Left ventricle myocardium superior (tissue), 1 donor: ENCODE measurements around the gene MAD1L1. TPM values are rescaled to one million over a fixed set of nuclear protein-coding genes. Genes with fewer than 3 reads are reported as not detected.

ENCODE experiments used
- ATAC-seq: fragments of 200-7000 bp; cut with Tn5 transposase; one replicate; pipeline ENCODE4 v1.9.1; 2020; ENCODE audit warnings: mild to moderate bottlenecking, moderate library complexity
- DNase-seq: peaks from one replicate; pipeline ENCODE4 v3.0.0-alpha.2; 2020
- intact Hi-C: fragments of 100-400 bp; cut with micrococcal nuclease; formaldehyde crosslinking; loops from one replicate; pipeline ENCODE4 v1.11.0; 2022
- total RNA-seq: library from RNA; stranded (reverse); fragmentation: NEBNext Ultra II Directional; extraction: Animal tissue kit (Norgen Biotek cat#: 25700); gene quantifications from one replicate; pipeline ENCODE4 v1.2.1, GENCODE V29; 2021
- donor health status: DM: no; HTN: yes; CAD: no; lungs with severe emphysema.

The MAD1L1 gene
- total RNA-seq, 1 donor from 2014 or later: 19.1 TPM

DNA sequence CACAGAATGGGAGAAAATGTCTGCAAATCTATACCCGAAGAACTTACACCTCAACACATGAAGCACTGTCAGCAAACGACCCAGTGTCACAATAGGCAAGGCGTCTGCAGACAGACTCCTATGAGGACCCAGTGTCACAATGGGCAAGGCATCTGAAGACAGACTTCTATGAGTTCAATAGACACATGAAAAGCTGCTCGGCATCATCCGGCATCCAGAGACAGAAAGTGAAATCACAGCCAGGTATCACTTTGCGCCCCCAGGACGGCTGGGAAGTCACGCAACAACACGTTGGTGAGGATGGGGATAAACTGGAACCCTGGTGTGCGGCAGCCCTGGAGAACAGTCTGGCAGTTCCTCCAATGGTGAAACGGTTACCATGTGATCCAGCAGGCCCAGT, 289.4 kb downstream of the MAD1L1 start:
- DNase-seq (peak; percentile 6), ATAC-seq (no peak)
- intact Hi-C loops: no loop called here

DNA sequence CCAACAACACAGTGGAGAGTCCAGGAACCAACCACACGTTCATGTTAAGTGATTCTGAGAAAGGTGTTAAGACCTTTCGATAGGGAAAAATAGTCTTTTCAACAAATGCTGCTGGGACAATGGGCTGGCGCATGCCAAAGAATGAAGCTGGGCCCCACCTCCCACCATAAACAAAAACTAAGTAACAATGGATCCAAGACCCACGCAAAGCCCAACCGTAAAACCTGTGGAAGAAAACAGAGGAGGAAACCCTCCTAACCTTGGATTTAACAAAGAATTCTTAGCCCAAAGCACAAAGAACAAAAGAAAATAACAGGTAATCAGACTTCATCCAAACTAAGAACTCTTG, 289.8 kb downstream of the MAD1L1 start:
- ATAC-seq: no peak
- intact Hi-C loops: no loop called here
- no peak for DNase-seq

DNA sequence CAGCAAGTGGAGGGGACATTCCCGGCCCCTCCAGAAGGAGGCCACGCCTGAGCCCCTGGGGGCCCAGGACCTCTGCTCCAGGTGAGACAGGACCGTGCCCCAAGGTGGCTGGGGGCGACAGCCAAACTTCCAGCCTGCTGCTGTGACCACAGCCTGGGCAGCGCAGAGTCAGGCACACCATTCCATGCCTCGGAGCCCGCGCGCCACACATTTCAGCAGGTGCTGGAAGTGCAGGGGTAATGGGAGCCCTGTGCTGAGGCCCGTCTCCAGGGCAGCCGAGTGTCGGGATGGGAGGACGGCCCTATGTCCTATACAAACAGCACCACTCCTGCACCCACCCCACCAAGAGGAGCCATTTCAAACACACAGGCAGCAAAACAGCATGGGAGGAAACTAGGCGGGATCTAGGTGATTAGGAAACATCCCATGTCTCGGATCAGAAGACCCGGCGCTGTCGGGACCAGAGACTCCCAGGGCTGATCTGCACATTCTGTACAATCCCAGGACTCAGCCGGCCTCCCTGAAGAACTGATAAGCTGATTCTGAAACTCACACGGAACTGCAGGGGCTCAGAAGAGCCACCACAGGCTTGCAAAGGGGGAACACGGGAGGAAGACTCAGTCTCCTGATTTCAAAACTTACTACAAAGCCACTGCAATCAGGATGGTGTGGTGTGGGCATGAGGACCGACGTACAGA, 290.4 kb downstream of the MAD1L1 start:
- intact Hi-C loops: no loop called here
- ATAC-seq: no peak
- peak; percentile 21 for DNase-seq

DNA sequence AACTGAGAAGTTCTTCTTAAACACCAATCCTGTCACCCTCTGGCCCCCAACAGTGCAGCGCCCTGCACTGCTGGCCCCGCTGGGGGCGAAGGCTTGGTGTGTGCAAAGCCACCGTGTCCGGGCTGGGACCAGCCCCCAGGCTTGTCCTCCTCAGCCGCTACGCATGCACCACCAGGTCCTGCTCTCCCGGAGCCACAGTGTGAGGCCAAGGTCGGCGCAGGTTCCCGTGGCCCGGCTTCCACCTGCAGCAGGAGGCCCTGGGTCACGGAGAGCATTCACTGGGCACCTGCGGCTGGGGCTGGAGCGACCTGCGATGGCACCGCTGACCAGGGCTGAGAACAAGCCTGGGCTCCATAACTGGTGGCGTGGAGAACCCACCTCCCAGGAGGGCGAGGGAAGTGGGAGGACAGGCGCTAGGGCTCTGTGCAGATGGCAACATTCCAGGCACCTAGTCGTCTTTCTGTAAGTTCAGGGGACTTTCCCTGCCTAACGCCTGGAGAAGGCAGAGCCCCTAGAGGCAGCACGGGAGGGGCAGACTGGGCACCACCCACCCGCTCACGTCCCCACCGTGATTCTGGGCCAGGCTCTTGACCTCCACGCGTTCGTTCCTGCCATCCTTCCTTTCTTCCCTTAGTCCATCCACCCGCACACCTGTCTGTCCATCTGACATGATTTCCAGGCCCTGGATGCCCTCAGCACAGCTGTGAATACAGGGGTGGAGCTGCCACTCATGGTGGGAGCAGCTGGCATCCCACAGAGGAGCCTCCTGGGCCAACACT, 291.1 kb downstream of the MAD1L1 start:
- peak; percentile 32 for DNase-seq
- no peak for ATAC-seq
- intact Hi-C loops: no loop called here

DNA sequence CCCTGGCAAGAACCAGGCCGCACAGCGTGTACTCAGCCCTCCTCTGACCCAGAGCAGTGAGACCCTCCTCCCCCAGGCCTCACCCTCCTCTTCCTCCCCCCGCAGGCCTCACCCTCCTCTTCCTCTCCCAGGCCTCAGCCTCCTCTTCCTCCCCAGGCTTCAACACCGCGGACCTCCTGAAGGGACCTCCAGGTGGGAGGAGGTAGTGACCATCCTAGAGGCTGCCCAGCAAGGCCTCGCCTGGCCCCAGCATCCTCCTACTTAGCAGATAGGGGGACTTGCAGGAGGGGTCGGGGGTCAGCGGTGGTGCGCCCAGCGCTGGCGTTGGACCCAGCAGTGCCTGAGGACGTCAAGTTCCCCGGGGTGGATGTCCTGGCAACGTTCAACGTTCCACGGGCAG, 291.9 kb downstream of the MAD1L1 start:
- intact Hi-C loops: no loop called here
- ATAC-seq: peak; percentile 19
- DNase-seq: peak; percentile 25

DNA sequence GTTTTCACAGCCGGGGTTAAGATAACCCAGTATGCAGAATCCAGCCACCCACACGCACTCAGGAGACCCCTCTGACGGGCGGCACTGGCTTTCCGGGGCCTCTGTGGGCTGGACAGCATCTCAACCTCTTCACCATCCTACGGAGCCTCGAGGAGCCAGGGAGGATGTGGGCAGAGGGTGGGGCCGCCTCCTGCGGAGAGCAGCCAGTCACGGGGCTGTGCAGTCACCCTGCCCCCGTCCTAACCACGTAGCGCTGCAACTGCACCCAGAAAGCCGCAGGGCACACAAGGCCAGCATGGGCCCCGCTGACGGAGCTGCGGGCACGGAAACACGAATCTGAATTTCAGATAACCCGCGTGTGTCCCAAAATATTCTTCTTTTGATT, 292.4 kb downstream of the MAD1L1 start:
- DNase-seq (peak; percentile 73), ATAC-seq (peak; percentile 80)
- intact Hi-C loops: no loop called here

DNA sequence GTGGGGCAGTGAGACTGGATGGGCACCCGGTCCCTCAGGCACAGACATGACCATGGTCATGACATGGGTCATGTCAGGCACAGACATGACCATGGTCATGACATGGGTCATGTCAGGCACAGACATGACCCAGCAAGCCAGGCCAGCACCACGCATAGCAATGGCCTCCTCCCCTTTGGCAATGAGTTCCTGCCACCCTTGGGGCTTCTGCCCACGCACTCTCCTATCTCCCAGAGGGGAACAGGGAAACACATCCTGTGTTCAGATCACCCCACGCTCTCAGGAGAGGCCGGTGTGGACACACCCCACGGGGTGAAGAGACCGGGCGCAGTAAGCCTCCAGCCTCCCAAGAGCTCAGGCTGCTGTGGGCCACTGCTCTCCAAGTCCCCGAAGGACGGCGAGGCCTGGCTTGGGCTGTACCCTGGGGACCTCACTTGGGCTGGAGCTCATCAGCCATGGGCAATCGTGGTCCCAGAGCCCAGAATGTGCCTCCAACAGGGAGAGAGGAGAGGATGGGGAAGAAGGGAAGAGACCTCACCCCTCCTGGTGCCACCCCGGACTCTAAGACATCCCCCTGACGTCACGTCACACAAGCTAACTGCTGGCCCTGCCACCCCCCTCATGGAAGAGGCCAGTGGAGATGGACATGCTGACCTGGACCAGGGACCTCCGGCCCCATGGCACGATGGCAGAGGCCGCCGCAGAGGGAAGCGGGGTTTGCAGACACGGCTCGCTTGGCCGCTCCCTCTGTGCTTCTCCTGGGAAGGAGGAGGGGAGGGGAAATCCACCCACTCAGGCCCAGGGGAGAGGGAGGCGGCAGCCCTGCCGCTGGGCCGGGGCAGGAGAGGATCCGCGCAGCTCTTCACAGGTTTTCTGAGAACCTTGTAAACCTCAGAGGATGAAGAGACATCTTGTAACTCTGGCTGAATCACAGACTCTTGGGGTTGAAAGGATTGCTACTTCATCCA, 293.0 kb downstream of the MAD1L1 start:
- ATAC-seq: peak; percentile 18
- peak; percentile 34 for DNase-seq

DNA sequence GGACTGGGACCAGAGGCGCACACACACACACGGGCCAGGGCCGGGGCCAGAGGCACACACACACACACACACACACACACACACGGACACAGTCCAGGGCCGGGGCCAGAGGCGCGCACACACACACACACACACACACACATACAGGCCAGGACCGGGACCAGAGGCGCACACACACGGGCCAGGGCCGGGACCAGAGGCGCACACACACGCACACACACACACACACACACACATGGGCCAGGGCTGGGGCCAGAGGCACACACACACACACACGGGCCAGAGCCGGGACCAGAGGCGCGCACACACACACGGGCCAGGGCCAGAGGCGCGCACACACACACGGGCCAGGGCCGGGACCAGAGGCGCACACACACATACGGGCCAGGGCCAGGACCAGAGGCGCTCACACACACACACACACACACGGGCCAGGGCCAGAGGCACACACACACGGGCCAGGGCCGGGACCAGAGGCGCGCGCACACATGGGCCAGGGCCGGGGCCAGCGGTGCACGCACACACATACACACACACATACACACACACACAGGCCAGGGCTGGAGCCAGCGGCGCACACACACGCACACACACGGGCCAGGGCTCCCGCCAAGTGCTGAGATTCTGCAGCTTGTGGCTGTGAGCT, 293.8 kb downstream of the MAD1L1 start:
- ATAC-seq (peak; percentile 8), DNase-seq (peak; percentile 31)
- intact Hi-C loops: no loop called here

More for the DNA sequence above, 293.0 kb downstream of the MAD1L1 start:
- intact Hi-C loops: no loop called here

DNA sequence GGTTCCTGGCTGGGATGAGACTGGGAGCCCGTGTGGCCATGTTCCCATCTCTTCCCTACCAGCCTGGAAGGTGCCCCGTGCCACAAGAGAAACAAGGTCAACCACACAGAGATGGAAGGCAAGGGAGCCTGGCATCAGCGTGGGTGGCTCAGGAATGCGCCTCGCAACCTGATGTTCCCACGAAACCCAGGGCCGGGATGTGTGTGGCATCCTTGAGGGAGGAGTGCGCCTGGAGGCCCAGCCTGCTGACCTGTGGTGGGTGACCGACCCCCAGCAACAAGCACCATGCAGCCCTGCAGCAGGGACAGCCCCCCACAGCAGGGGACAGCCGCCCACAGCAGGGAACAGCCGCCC, 295.5 kb downstream of the MAD1L1 start:
- intact Hi-C loops: no loop called here
- ATAC-seq (no peak), DNase-seq (peak; percentile 18)

DNA sequence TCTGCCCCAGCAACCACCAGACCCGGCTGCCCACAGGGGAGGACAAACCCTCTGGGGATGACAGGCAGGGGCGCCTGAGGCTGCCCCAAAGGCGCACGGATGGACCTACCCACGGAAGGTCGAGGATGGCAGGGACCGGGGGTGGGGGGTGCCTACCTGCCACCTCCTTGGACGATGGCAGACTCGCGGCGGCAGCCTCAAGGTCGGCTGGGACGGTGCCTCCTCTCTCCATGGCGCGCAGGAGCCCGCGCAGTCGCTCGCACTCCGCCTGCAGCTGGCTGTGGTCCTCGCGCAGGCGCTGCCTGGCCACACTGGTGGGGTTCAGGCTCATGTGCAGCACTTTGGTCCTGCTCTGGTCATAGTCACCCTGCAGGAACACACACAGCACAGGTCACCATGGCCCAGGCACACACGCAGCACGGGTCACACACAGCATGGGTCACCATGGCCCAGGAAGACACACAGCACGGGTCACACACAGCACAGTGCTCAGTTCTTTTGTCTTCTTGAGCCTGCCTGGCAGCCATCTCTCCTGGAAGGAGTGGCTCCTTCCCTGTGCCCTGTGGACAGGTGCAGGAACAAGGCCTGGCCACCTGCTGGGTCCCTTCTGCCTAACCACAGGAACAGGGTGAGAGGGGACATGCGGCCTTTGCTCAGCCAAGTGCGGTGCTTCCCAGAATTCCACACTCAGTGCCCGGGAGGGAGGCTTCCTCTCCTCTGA, 296.1 kb downstream of the MAD1L1 start:
- ATAC-seq (no peak), DNase-seq (peak; percentile 17)

DNA sequence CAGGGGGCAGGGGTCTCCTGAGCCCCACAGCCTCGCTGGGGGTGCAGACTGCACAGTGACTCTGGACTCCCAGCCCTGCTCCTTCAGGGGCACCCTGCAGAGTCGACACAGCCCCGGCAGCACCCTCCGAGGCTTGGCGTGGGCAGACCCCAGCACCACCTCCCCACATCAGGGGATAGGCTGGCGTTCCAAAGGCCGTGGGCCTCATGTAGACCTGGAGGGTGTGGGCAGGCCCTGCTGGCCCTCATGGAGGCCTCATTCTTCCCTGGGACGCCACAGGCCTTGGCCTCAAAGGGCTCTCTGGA, 296.8 kb downstream of the MAD1L1 start:
- peak; percentile 10 for DNase-seq
- no peak for ATAC-seq
- intact Hi-C loops: no loop called here

More for the DNA sequence above, 296.1 kb downstream of the MAD1L1 start:
- intact Hi-C loops: no loop called here

DNA sequence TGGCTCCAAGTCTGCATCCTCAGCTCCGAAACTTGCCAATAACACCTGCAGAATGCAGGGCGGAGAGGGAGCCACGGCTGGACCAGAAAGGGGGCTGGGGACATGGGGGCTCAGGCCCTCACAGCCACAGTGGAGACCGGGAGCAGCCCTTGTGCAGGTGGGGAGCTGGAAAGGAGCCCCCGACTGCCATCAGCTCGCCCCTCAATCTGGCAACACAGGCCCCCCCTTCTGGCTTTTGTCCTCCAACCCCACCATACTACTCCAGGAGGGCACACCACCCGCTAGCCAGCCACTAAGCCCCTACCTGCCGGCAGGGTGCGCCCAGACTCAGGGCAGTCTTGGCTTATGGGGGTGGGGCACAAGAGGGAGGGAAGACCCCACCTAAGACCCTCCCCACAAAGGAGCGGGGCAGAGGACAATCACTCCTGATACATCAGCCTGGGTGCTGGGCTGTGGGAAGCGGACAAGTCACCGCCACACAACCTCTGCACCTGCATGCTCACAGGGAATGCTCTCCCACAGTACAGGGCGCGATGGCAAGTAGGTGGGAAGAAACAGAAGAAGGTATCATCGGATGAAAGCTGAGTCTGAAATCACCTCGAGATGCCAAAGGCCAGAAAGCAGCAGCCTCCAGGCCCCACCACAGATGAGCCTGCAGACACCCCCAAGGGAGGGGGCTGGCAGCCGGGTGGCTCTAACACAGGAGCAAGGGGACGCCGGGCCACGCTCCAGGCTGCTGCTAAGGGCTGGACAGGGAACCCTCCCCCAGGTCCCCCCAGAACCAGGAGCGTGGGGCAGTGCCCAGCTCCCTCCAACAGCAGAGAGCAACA, 297.4 kb downstream of the MAD1L1 start:
- ATAC-seq (no peak), DNase-seq (peak; percentile 8)
- intact Hi-C loops: no loop called here

DNA sequence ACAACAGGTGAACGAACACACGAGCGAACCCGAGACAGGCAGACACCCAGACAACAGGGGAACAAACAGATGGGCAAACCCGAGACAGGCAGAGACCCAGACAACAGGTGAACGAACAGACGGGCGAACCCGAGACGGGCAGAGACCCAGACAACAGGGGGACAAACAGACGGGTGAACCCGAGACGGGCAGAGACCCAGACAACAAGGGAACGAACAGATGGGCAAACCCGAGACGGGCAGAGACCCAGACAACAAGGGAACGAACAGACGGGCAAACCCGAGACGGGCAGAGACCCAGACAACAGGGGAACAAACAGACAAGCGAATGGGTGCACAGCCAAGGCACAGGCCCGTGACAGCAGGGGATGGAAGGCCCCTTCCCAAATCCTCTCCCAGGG, 298.0 kb downstream of the MAD1L1 start:
- ATAC-seq (no peak), DNase-seq (peak; percentile 10)
- intact Hi-C loops: no loop called here

DNA sequence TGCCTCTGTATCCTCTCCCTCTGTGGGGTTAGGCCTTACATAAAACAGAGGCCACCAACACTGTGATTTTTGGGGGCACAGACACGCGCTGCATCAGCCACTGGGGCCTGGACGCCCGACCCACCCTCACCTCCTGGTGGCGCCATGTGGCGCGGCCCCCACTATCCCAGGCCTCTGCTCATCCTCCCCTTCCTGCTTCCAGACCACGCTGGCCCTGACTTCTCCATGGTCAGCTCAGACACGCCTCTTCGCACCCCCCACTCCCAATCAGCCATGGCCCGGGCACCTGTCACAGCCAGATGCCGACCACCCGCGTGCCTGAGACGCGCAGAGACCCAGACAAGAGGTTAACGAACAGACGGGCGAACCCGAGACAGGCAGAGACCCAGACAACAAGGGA, 298.7 kb downstream of the MAD1L1 start:
- ATAC-seq: no peak
- DNase-seq: peak; percentile 24
- intact Hi-C loops: no loop called here

DNA sequence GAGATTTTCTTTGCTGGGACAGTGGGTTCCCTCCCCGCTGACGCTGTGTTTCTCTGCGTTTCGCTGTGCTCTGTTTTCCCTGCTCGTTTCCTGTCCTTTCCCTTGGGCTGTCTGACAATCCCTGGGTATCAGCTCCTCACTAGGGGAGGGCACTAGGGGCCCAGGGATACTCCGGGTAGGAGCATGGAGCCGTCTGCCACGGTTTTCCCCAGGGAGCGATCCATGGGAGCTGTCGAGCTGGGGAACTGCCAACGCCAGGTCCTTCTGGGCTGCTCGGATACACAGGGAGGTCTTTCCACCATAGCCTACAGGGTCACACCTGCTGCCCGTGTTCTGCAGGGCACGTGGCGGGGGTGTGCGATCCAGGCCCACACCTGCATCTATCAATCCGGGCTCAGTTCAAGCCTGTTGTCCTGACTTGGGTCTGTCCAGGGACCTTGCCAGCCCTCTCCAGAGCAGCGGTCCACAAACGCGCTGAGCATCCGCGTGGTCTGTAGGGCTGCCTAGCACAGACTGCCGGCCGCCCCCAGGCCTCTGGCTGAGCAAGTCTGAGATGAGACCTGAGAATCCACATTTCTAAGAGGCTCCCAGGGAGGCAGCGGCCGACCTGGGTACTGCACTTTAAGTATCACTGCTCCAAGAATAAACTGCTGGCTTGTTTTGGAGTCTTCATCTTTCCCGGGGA, 299.5 kb downstream of the MAD1L1 start:
- intact Hi-C loops: no loop called here
- no peak for ATAC-seq
- peak; percentile 15 for DNase-seq

DNA sequence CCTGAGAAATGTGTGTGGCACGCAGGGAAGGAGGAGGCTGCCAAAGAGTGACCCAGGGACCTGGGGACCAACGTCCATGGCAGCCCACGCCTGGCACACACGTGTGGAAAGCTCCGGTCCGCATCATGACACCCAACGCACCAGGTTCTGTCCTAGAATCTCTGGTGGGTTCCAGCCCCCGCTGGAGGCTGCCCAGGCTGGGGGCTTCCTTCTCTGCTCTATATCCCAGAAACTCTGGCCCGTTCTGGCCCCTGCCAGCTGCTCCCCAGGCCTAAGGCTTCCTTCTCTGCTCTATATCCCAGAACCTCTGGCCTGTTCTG, 300.8 kb downstream of the MAD1L1 start:
- ATAC-seq: no peak
- peak; percentile 20 for DNase-seq
- intact Hi-C loops: no loop called here

DNA sequence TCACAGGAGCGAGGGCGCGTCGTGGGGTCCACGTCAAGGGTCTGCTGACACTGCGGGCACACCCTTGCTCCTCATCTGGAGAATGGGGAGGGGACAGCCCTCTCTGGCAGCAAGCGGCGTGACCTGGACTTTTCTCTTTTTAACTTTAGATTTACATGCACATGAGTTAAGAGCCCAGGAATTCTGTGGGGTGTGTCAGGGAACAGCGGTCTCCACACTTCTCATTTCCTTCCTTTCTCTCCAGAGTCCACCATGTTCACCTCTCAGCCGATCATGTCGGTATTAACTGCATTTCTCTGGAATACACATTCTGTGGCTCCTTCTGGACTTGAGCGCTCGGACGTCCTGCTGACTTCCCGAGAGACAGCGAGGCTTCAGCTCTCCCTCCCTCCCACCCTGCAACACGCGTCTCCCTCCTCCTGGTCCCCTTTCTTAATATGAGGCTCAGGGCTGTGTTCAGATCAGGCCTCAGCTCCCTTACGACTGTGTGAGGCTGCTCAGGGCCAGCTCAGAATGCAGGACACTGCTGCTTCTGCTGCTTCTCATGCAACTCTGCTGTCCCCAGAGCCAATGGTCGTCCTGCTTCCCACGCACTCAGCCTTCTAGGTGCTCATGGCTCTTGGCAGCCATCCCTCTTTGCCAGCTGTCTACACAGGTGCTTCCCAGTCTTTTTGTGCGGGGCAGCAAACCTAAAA, 301.3 kb downstream of the MAD1L1 start:
- intact Hi-C loops: no loop called here
- no peak for DNase-seq
- ATAC-seq: no peak
